Ishikawa (cell line): ENCODE measurements around the gene NEURL3.

Source experiments
- CEBPB ChIP-seq: IDR thresholded peaks from 2 replicates; pipeline ENCODE4 v1.6.1; 2012
- CREB1 ChIP-seq: IDR thresholded peaks from 2 replicates; pipeline ENCODE4 v1.6.1; 2012; ENCODE audit warnings: low read depth
- EGR1 ChIP-seq: IDR thresholded peaks from 2 replicates; pipeline ENCODE4 v1.6.1; 2012
- EP300 ChIP-seq: IDR thresholded peaks from 2 replicates; pipeline ENCODE4 v1.6.1; 2012; ENCODE audit warnings: borderline replicate concordance
- FOXM1 ChIP-seq: IDR thresholded peaks from 2 replicates; pipeline ENCODE4 v1.6.1; 2012; ENCODE audit warnings: low read depth, borderline replicate concordance
- MAX ChIP-seq: IDR thresholded peaks from 2 replicates; pipeline ENCODE4 v1.6.1; 2012
- NFIC ChIP-seq: IDR thresholded peaks from 2 replicates; pipeline ENCODE4 v1.6.1; 2012
- RAD21 ChIP-seq: IDR thresholded peaks from 2 replicates; pipeline ENCODE4 v1.6.1; 2012; ENCODE audit warnings: low read depth
- REST ChIP-seq: IDR thresholded peaks from 2 replicates; pipeline ENCODE4 v1.6.1; 2012; ENCODE audit warnings: low read depth, mild to moderate bottlenecking
- TAF1 ChIP-seq: IDR thresholded peaks from 2 replicates; pipeline ENCODE4 v1.6.1; 2012; ENCODE audit warnings: low read depth, mild to moderate bottlenecking
- TCF12 ChIP-seq: IDR thresholded peaks from 2 replicates; pipeline ENCODE4 v1.6.1; 2012; ENCODE audit warnings: low read depth
- TEAD4 ChIP-seq: IDR thresholded peaks from 2 replicates; pipeline ENCODE4 v1.6.1; 2012
- USF1 ChIP-seq: IDR thresholded peaks from 2 replicates; pipeline ENCODE4 v1.6.1; 2012
- YY1 ChIP-seq: IDR thresholded peaks from 2 replicates; pipeline ENCODE4 v1.6.1; 2012; ENCODE audit warnings: low read depth
- ZBTB7A ChIP-seq: IDR thresholded peaks from 2 replicates; pipeline ENCODE4 v1.6.1; 2012; ENCODE audit warnings: low read depth

Gene NEURL3

GRCh38 chr2:96525211-96525507, 20.0 kb upstream of the NEURL3 start:
- TF ChIP-seq NFIC (no peak), EP300 (no peak), YY1 (no peak), TAF1 (no peak), TCF12 (no peak), EGR1 (no peak), FOXM1 (no peak), RAD21 (no peak), CREB1 (no peak), TEAD4 (no peak), REST (no peak), CEBPB (no peak), USF1 (no peak), ZBTB7A (no peak), MAX (no peak)

DNA sequence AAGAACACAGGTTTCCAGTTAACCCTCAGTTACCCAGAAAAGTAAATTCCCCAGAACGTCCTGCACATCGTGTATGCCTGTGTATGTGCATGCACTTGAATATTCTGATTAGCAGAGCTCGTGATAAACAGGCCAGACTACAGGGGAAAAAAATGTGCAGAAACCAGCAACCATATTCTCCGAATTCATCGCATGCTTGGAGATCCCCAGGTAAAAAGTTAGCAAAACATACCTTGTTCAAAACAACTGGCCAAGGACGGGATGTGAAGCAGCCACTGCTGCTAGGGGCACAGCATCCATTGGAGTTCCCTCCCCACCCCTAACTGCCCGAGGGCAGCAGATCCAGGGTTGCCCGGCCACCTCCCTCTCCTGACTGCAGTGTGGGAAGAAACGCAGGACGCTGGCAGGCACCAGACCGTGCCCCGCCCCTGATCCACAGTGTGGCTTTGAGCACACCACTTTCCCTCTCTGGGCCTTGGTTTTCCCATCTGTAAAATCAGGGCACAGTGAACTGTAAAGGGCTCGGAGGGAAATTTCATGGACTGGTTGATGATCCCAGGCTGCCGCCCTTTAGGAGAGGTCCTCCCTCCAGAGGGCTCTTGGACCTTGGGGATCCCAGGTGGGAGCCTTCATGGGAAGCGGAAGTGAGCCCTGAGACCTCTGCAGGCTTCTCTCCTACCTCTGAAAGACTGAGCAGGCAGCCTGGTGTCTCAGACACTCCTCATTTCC, 19.5 kb upstream of the NEURL3 start:
- no peak for TF ChIP-seq FOXM1
- no peak for TF ChIP-seq EGR1
- no peak for TF ChIP-seq REST
- no peak for TF ChIP-seq CEBPB
- no peak for TF ChIP-seq YY1
- no peak for TF ChIP-seq TAF1
- no peak for TF ChIP-seq MAX
- TF ChIP-seq CREB1 = no peak
- TF ChIP-seq TCF12 = no peak
- no peak for TF ChIP-seq EP300
- no peak for TF ChIP-seq NFIC
- TF ChIP-seq USF1 = no peak
- no peak for TF ChIP-seq RAD21
- no peak for TF ChIP-seq TEAD4
- no peak for TF ChIP-seq ZBTB7A

GRCh38 chr2:96523659-96524481, 18.7 kb upstream of the NEURL3 start:
- TF ChIP-seq EGR1 (no peak), YY1 (no peak), NFIC (no peak), MAX (no peak), CREB1 (no peak), TCF12 (no peak), EP300 (no peak), TEAD4 (no peak), REST (no peak), FOXM1 (no peak), RAD21 (no peak), TAF1 (no peak), USF1 (no peak), CEBPB (no peak), ZBTB7A (no peak)
